Activated B cell treated with CpG ODN at 0.5 μM for 24 hours (primary cell): ENCODE measurements around the gene SGF29. TPM values are rescaled to one million over a fixed set of nuclear protein-coding genes. Genes with fewer than 3 reads are reported as not detected.

Experiments
- ATAC-seq: fragments of 200-7000 bp; cut with Tn5 transposase; one replicate; pipeline ENCODE4 v1.10.0; 2021; ENCODE audit warnings: low read depth, mild to moderate bottlenecking, moderate library complexity
- CTCF ChIA-PET: fragments of 350-600 bp; sonication (Branson Sonifier 250); formaldehyde crosslinking; loops from one replicate; lab custom pipeline; 2021; ENCODE audit warnings: antibody characterized with exemption; lab: Charles Lee
- POLR2A ChIA-PET: fragments of 350-600 bp; sonication (Branson Sonifier 250); formaldehyde crosslinking; loops from one replicate; lab custom pipeline; 2021; ENCODE audit warnings: antibody characterized with exemption; lab: Charles Lee
- DNase-seq: peaks from one replicate; pipeline ENCODE4 v3.0.0; 2022
- H3K27ac Mint-ChIP-seq: one replicate; pipeline ENCODE4 v1.8.0; 2020; ENCODE audit warnings: mixed read lengths
- H3K27me3 Mint-ChIP-seq: one replicate; pipeline ENCODE4 v1.8.0; 2021; ENCODE audit warnings: mixed read lengths
- H3K36me3 Mint-ChIP-seq: one replicate; pipeline ENCODE4 v1.8.0; 2021; ENCODE audit warnings: low read depth, mixed read lengths
- H3K4me1 Mint-ChIP-seq: one replicate; pipeline ENCODE4 v1.8.0; 2021; ENCODE audit warnings: mixed read lengths
- H3K4me3 Mint-ChIP-seq: one replicate; pipeline ENCODE4 v1.8.0; 2020; ENCODE audit warnings: mild to moderate bottlenecking, mixed read lengths
- H3K9me3 Mint-ChIP-seq: one replicate; pipeline ENCODE4 v1.8.0; 2020; ENCODE audit warnings: mixed read lengths
- CTCF ChIP-seq: fragments of 200-600 bp; IDR thresholded peaks from one replicate; pipeline ENCODE4 v1.8.0; 2022; ENCODE audit warnings: antibody characterized with exemption, mild to moderate bottlenecking
- intact Hi-C: fragments of 100-400 bp; cut with micrococcal nuclease; formaldehyde crosslinking; loops from one replicate; pipeline ENCODE4 v1.15.1; 2024
- total RNA-seq: library from RNA; stranded (reverse); gene quantifications from 2 replicates; pipeline ENCODE4 v1.2.3, GENCODE V29; 2022

SGF29 gene
- total RNA-seq, 1 donor from 2014 or later: 40.3 TPM

DNA sequence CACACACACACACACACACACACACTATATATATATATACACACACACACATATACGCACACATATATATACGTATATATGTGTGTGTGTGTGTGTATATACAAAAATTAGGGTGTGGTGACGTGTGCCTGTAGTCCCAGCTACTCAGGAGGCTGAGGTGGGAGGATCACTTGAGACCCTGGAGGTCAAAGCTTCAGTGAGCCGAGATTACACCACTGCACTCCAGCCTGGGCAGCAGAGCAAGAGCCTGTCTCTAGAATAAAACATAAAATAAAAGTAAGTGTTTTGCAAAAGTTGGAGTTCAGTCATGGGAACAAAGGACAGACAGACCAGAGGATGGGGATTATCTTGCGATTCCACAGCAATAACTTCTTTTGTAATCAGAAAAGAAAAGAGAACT, 25.7 kb upstream of the SGF29 start:
- no peaks in the 10 kb centered on the region for H3K27me3 Mint-ChIP-seq
- POLR2A ChIA-PET: no interaction called here
- CTCF ChIA-PET: no interaction called here
- DNase-seq (no peak), ATAC-seq (no peak)
- intact Hi-C loops: no loop called here
- H3K27ac Mint-ChIP-seq: no peak overlapping the region
- H3K4me1 Mint-ChIP-seq: peaks cover 5% of the 10 kb centered on the region
- no peak for TF ChIP-seq CTCF
- H3K4me3 Mint-ChIP-seq: no peak overlapping the region
- H3K36me3 Mint-ChIP-seq: no peaks in the 10 kb centered on the region
- no peaks in the 10 kb centered on the region for H3K9me3 Mint-ChIP-seq

DNA sequence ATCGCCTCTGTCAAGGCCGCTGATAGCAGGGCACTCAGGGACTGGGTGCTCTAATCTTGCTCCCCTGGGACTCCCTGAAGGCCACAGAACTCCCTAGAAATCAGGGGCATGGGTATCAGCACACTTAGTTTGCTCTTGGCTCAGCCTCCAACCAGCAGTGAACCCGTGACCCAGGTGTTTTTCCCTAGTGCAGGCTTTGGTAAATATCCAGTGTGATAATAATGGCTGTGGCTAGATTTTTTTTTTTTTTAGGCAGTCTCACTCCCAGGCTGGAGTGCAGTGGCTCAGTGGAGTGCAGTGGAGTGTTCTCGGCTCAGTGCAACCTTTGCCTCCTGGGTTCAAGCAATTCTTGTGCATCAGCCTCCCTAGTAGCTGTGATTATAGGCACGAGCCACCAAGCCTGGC, 25.3 kb upstream of the SGF29 start:
- Mint-ChIP-seq H3K4me3 (no peak overlapping the region), H3K27ac (no peak overlapping the region), H3K36me3 (no peaks in the 10 kb centered on the region), H3K4me1 (peaks cover 3% of the 10 kb centered on the region), H3K27me3 (no peaks in the 10 kb centered on the region), H3K9me3 (no peaks in the 10 kb centered on the region)
- intact Hi-C loops: no loop called here
- TF ChIP-seq CTCF: no peak
- ATAC-seq (no peak), DNase-seq (no peak)
- ChIA-PET POLR2A (no interaction called here), CTCF (no interaction called here)

GRCh38 chr16:28529124-28529523, 24.6 kb upstream of the SGF29 start:
- intact Hi-C loops: no loop called here
- CTCF ChIA-PET: no interaction called here
- H3K9me3 Mint-ChIP-seq: no peaks in the 10 kb centered on the region
- no peak overlapping the region for H3K4me3 Mint-ChIP-seq
- no peaks in the 10 kb centered on the region for H3K27me3 Mint-ChIP-seq
- no peaks in the 10 kb centered on the region for H3K36me3 Mint-ChIP-seq
- no peak for DNase-seq
- POLR2A ChIA-PET: no interaction called here
- no peak overlapping the region for H3K27ac Mint-ChIP-seq
- no peak for TF ChIP-seq CTCF
- ATAC-seq: no peak
- peaks cover 3% of the 10 kb centered on the region for H3K4me1 Mint-ChIP-seq

- H3K4me1 Mint-ChIP-seq: no peaks in the 10 kb centered on the region
- no peak overlapping the region for H3K4me3 Mint-ChIP-seq
- no peaks in the 10 kb centered on the region for H3K36me3 Mint-ChIP-seq
- no peaks in the 10 kb centered on the region for H3K9me3 Mint-ChIP-seq
- no peaks in the 10 kb centered on the region for H3K27me3 Mint-ChIP-seq
- ATAC-seq (no peak), DNase-seq (no peak)
- POLR2A ChIA-PET: no interaction called here
- no peak overlapping the region for H3K27ac Mint-ChIP-seq
- intact Hi-C loops: no loop called here
- CTCF ChIA-PET: no interaction called here
- TF ChIP-seq CTCF: no peak
Observed at GRCh38 chr16:28531777-28532744, 21.7 kb upstream of the SGF29 start.

- ATAC-seq: no peak
- Mint-ChIP-seq H3K36me3 (no peaks in the 10 kb centered on the region), H3K27ac (no peak overlapping the region), H3K27me3 (peaks cover 5% of the 10 kb centered on the region), H3K9me3 (no peaks in the 10 kb centered on the region), H3K4me3 (no peak overlapping the region), H3K4me1 (no peaks in the 10 kb centered on the region)
- no peak for TF ChIP-seq CTCF
- intact Hi-C loops: no loop called here
- POLR2A ChIA-PET: no interaction called here
- DNase-seq: no peak
- CTCF ChIA-PET: no interaction called here
Observed at GRCh38 chr16:28532940-28533647, 20.6 kb upstream of the SGF29 start.
